ENCODE results near the gene NDUFV1. TPM values are rescaled to one million over a fixed set of nuclear protein-coding genes. Genes with fewer than 3 reads are reported as not detected.

NDUFV1 gene
- total and polyA plus RNA-seq, 2 of the 4 experiments (the other 2 are of a cell fraction) = 120 to 133 TPM

DNA sequence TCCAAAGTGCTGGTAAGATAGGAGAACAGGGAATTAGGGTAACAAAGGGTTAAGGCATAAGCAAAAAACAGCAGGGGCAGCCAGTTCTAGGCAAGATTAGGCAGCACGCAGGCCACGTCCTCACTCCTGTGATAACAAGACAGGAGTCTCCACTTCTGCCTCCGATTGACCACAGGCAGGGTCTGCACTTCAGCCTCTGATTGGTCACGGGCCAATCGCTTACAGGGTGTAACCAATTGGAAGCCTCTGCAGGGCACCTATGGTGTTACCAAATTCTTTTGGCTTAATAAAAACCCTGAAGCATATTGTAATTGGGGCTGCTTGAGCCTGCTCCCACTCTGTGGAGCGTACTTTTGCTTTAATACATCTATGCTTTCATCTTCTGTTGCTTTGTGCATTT is 35.3 kb upstream of the NDUFV1 start:
- no peak for DNase-seq
- dilution Hi-C loops (cut with HindIII; ENCODE audit: low sequenced_read_pairs, unreplicated experiment) = no loop called here
- intact Hi-C loops (cut with micrococcal nuclease) = loop anchor here (5.0 kb wide), 1 partner anchor 86 kb away; no protein-coding TSS in a partner anchor
- Histone ChIP-seq H2AK9ac (replicated peaks; ENCODE audit: low read depth, low read length, poor library complexity) (no peak overlapping the region), H4K5ac (ENCODE audit: low read depth, low read length) (no peak overlapping the region), H3K27me3 (ENCODE audit: control insufficient read depth, insufficient read depth, low read length) (peaks cover 20% of the 10 kb centered on the region), H3K9ac (ENCODE audit: low read depth, low read length) (no peak overlapping the region), H2AFZ (replicated peaks; ENCODE audit: low read length, poor library complexity) (no peak overlapping the region), H2BK120ac (ENCODE audit: low read depth, low read length) (no peak overlapping the region), H4K91ac (ENCODE audit: insufficient read depth, low read depth, low read length) (no peak overlapping the region), H3K27ac (ENCODE audit: insufficient read depth, low read length) (no peak overlapping the region), H3K4ac (ENCODE audit: low read depth, low read length) (no peak overlapping the region), H3K23ac (ENCODE audit: low read depth, low read length) (no peak overlapping the region), H3K18ac (ENCODE audit: low read depth, low read length) (no peak overlapping the region), H3K4me3 (ENCODE audit: insufficient read depth, low read depth, low read length) (no peak overlapping the region), H2BK5ac (ENCODE audit: low read depth, low read length, poor library complexity, severe bottlenecking) (no peak overlapping the region), H2BK15ac (ENCODE audit: low read depth, low read length) (no peak overlapping the region), H3K79me1 (ENCODE audit: low read depth in 1 of 2, low read length in 2 of 2) (no peaks in the 10 kb centered on the region), H4K20me1 (ENCODE audit: insufficient read depth, low read length) (no peaks in the 10 kb centered on the region), H3K36me3 (ENCODE audit: control insufficient read depth, insufficient read depth, low read length) (no peaks in the 10 kb centered on the region), H2BK20ac (ENCODE audit: low read depth, low read length) (no peak overlapping the region), H2AK5ac (ENCODE audit: low read depth, low read length) (no peak overlapping the region), H4K8ac (ENCODE audit: low read depth in 2 of 2, low read length in 2 of 2) (no peak overlapping the region), H3K9me1 (ENCODE audit: insufficient read depth, low read length) (no peaks in the 10 kb centered on the region), H3K14ac (replicated peaks; ENCODE audit: low read depth, low read length) (no peak overlapping the region), H3K4me2 (ENCODE audit: low read depth, low read length) (no peak overlapping the region), H3K4me1 (ENCODE audit: control insufficient read depth, insufficient read depth, low read length) (no peaks in the 10 kb centered on the region), H3K56ac (ENCODE audit: extremely low read depth, insufficient read depth, low read length) (no peak overlapping the region), H3K9me3 (ENCODE audit: control insufficient read depth, insufficient read depth, low read length) (peaks cover 5% of the 10 kb centered on the region)
- in situ Hi-C loops (cut with MboI; ENCODE audit: low sequenced_read_pairs) = no loop called here
- POLR2A ChIA-PET (ENCODE audit: unreplicated experiment) = no interaction called here
- TF ChIP-seq RCOR1 (IDR thresholded peaks at IDR 0.05; ENCODE audit: insufficient replicate concordance, low read length) (no peak), RFX5 (IDR thresholded peaks at IDR 0.05; ENCODE audit: low read depth, low read length) (no peak), MAZ (IDR thresholded peaks at IDR 0.05; ENCODE audit: borderline replicate concordance, low read depth, low read length) (no peak)
- TF ChIP-seq, protein P1, sequence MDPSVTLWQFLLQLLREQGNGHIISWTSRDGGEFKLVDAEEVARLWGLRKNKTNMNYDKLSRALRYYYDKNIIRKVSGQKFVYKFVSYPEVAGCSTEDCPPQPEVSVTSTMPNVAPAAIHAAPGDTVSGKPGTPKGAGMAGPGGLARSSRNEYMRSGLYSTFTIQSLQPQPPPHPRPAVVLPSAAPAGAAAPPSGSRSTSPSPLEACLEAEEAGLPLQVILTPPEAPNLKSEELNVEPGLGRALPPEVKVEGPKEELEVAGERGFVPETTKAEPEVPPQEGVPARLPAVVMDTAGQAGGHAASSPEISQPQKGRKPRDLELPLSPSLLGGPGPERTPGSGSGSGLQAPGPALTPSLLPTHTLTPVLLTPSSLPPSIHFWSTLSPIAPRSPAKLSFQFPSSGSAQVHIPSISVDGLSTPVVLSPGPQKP (IDR thresholded peaks at IDR 0.05; ENCODE audit: borderline replicate concordance, low read depth, low read length) = no peak
- CTCF ChIA-PET = interaction anchor here (1.6 kb wide), 1 partner anchor 12 kb away, joined by 9 read pairs; the partner anchor contains the start of gene GSTP1
- ATAC-seq (ENCODE audit: low read depth) = no peak
- WGBS, 2 experiments (ENCODE audit: extremely low coverage in 2 of 2, insufficient read length in 1 of 2) = 33% methylated on average over 3 of the region's 6 CpGs; no CpG with 5 or more reads in 1 of the 2 experiments
- BruUV-seq (replicated peaks) = no TSS peak
